Esophagus muscularis mucosa (tissue), 4 donors: ENCODE data around the gene LAMA5. TPM values are rescaled to one million over a fixed set of nuclear protein-coding genes. Genes with fewer than 3 reads are reported as not detected.

ENCODE experiments used
- DNase-seq: peaks from one replicate; pipeline ENCODE4 v3.0.0-alpha.2; 2017; ENCODE audit errors: extremely low spot score
- H3K27ac ChIP-seq, 4 donors: fragments of 200-600 bp; sonication (generic); replicated peaks in 1 of 4; 1 replicate in 3 of 4; 2 replicates in 1 of 4; pipeline ENCODE4 v1.5.1; 2016 to 2019; ENCODE audit warnings: mild to moderate bottlenecking in 1 of 4
- H3K27me3 ChIP-seq, 4 donors: fragments of 200-600 bp; sonication (generic); one replicate each; pipeline versions ENCODE4 v1.5.1 to v1.6.0; 2016 to 2019
- H3K36me3 ChIP-seq, 4 donors: fragments of 200-600 bp; sonication (generic); one replicate each; pipeline ENCODE4 v1.5.1; 2016 to 2019
- H3K4me1 ChIP-seq, 4 donors: fragments of 200-600 bp; sonication (generic); one replicate each; pipeline ENCODE4 v1.5.1; 2016 to 2019
- H3K4me3 ChIP-seq, 4 donors: fragments of 200-600 bp; sonication (generic); 1 replicate in 2 of 4; 2 replicates in 2 of 4; pipeline ENCODE4 v1.5.1; 2016 to 2019; ENCODE audit warnings: mild to moderate bottlenecking in 4 of 4, moderate library complexity in 1 of 4
- H3K9me3 ChIP-seq, 4 donors: fragments of 200-600 bp; sonication (generic); 1 replicate in 3 of 4; 2 replicates in 1 of 4; pipeline ENCODE4 v1.5.1; 2016 to 2019
- EP300 ChIP-seq: sonication (generic); formaldehyde crosslinking; IDR thresholded peaks from one replicate; pipeline ENCODE4 v1.6.1; 2017; ENCODE audit warnings: antibody characterized with exemption
- POLR2A ChIP-seq: fragments of 450-650 bp; IDR thresholded peaks from one replicate; pipeline ENCODE4 v1.6.1; 2017; ENCODE audit warnings: antibody characterized with exemption, moderate library complexity, mild to moderate bottlenecking, low read depth
- POLR2AphosphoS5 ChIP-seq, 2 donors: sonication (generic); formaldehyde crosslinking; IDR thresholded peaks; one replicate each; pipeline ENCODE4 v1.6.1; 2017; ENCODE audit warnings: antibody characterized with exemption in 2 of 2
- WGBS: methylation state at CpG from one replicate; pipeline ENCODE4 v1.1.5; 2018; 5-methylcytosine and 5-hydroxymethylcytosine counted together
- intact Hi-C: fragments of 100-400 bp; cut with DNase I; formaldehyde crosslinking; loops from one replicate; pipeline ENCODE4 v1.15.1; 2023
- total RNA-seq, 4 donors: library from RNA; depleted of rRNA; stranded (reverse); fragments of >200 nt; gene quantifications; one replicate each; pipeline versions ENCODE4 v1.1.0 to v1.2.1, GENCODE V29; 2016
- TF ChIP-seq, protein P1 (sequence below), 3 experiments: fragments of 200-600 bp in 2 of 3; fragments of 450-650 bp in 1 of 3; sonication (generic) in 2 of 3; IDR thresholded peaks; one replicate each; pipeline ENCODE4 v1.5.1; 2017 to 2019; ENCODE audit warnings: antibody characterized with exemption in 3 of 3, mild to moderate bottlenecking in 2 of 3, moderate library complexity in 1 of 3

The LAMA5 gene
- total RNA-seq, 4 donors from 2014 or later = 70.1 to 257 (median 150) TPM

DNA sequence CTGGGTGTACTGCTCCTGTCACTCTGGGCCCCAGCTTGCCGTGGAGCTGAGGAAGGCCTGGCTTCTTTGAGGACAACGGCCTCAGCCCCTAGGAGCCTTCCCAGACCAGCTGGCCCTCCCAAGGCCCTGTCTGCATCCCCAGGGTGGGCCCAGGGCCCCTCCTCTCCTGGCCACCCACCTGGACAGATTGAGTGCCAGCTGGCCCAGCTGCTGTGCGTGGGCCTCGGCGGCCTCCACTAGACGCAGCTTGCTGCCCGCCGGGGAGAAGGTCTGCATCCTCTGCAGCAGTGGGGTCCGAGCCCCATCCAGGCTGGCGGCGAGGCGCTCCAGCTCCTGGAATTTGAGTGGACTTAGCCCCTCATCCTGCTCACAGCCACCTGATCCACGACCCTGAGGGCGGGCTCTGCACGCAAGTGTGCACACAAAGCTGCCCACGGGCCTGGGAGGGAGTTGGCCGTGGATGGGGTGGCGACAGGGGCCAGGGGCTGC is 49.9 kb downstream of the LAMA5 start:
- DNase-seq = no peak
- TF ChIP-seq POLR2AphosphoS5 (IDR thresholded peaks at IDR 0.05) = no peak
- TF ChIP-seq, protein P1, sequence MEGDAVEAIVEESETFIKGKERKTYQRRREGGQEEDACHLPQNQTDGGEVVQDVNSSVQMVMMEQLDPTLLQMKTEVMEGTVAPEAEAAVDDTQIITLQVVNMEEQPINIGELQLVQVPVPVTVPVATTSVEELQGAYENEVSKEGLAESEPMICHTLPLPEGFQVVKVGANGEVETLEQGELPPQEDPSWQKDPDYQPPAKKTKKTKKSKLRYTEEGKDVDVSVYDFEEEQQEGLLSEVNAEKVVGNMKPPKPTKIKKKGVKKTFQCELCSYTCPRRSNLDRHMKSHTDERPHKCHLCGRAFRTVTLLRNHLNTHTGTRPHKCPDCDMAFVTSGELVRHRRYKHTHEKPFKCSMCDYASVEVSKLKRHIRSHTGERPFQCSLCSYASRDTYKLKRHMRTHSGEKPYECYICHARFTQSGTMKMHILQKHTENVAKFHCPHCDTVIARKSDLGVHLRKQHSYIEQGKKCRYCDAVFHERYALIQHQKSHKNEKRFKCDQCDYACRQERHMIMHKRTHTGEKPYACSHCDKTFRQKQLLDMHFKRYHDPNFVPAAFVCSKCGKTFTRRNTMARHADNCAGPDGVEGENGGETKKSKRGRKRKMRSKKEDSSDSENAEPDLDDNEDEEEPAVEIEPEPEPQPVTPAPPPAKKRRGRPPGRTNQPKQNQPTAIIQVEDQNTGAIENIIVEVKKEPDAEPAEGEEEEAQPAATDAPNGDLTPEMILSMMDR (IDR thresholded peaks at IDR 0.05) = no peak
- Histone ChIP-seq H3K27me3 (no peaks in the 10 kb centered on the region), H3K4me3 (no peak overlapping the region), H3K27ac (peak overlapping the region in 1 of 4 donors; percentile 14), H3K4me1 (peaks cover 0 to 5% (median 0%) of the 10 kb centered on the region in 4 donors), H3K36me3 (peaks cover 78 to 89% (median 86%) of the 10 kb centered on the region in 4 donors), H3K9me3 (no peaks in the 10 kb centered on the region)
- intact Hi-C loops = no loop called here
- WGBS = no CpG with 5 or more reads among the region's 18 CpGs

- intact Hi-C loops = no loop called here
- Histone ChIP-seq H3K27ac (peak overlapping the region in 1 of 4 donors; percentile 14), H3K27me3 (no peaks in the 10 kb centered on the region), H3K4me3 (no peak overlapping the region), H3K9me3 (no peaks in the 10 kb centered on the region), H3K36me3 (peaks cover 80 to 89% (median 86%) of the 10 kb centered on the region in 4 donors), H3K4me1 (peaks cover 0 to 5% (median 0%) of the 10 kb centered on the region in 4 donors)
- WGBS = 84% methylated on average over 14 of the region's 40 CpGs
- DNase-seq = no peak
- TF ChIP-seq EP300 = no peak
- TF ChIP-seq, protein P1 (IDR thresholded peaks at IDR 0.05) = no peak
- TF ChIP-seq POLR2A = no peak
- no peak for TF ChIP-seq POLR2AphosphoS5 (IDR thresholded peaks at IDR 0.05)
These were observed 50.6 kb downstream of the LAMA5 start for GRCh38 chr20:62316331-62317166.

- no peak for DNase-seq
- intact Hi-C loops = no loop called here
- TF ChIP-seq EP300 (no peak), POLR2AphosphoS5 (IDR thresholded peaks at IDR 0.05) (no peak), POLR2A (no peak)
- TF ChIP-seq, protein P1 (IDR thresholded peaks at IDR 0.05) = no peak
- WGBS = no CpG with 5 or more reads among the region's 12 CpGs
- Histone ChIP-seq H3K36me3 (peaks cover 87 to 94% (median 92%) of the 10 kb centered on the region in 4 donors), H3K4me3 (no peak overlapping the region), H3K9me3 (no peaks in the 10 kb centered on the region), H3K27me3 (no peaks in the 10 kb centered on the region), H3K27ac (no peak overlapping the region), H3K4me1 (peaks cover 0 to 5% (median 0%) of the 10 kb centered on the region in 4 donors)
These were observed 51.3 kb downstream of the LAMA5 start for GRCh38 chr20:62315773-62316172.

- peaks cover 0 to 5% (median 0%) of the 10 kb centered on the region in 4 donors for H3K4me1 ChIP-seq
- no peak overlapping the region for H3K27ac ChIP-seq
- H3K9me3 ChIP-seq = no peaks in the 10 kb centered on the region
- H3K36me3 ChIP-seq = peaks cover 89 to 97% (median 94%) of the 10 kb centered on the region in 4 donors
- no peak overlapping the region for H3K4me3 ChIP-seq
- WGBS = 88% methylated on average over 9 of the region's 25 CpGs
- no peak for DNase-seq
- TF ChIP-seq POLR2A (no peak), EP300 (no peak), POLR2AphosphoS5 (IDR thresholded peaks at IDR 0.05) (no peak)
- TF ChIP-seq, protein P1 (IDR thresholded peaks at IDR 0.05) = no peak
- H3K27me3 ChIP-seq = no peaks in the 10 kb centered on the region
- intact Hi-C loops = no loop called here
These were observed 52.3 kb downstream of the LAMA5 start for GRCh38 chr20:62314711-62315302.
